ENCODE data around the gene CCSER2. TPM values are rescaled to one million over a fixed set of nuclear protein-coding genes. Genes with fewer than 3 reads are reported as not detected.
"Not testable (repeated sequence)": the region's sequence is repeated elsewhere in the genome, so short reads cannot be mapped to it uniquely, and the experiment has no call there.

Gene CCSER2
- total RNA-seq, 2 donors from 2014 or later, result 119 to 131 TPM

DNA sequence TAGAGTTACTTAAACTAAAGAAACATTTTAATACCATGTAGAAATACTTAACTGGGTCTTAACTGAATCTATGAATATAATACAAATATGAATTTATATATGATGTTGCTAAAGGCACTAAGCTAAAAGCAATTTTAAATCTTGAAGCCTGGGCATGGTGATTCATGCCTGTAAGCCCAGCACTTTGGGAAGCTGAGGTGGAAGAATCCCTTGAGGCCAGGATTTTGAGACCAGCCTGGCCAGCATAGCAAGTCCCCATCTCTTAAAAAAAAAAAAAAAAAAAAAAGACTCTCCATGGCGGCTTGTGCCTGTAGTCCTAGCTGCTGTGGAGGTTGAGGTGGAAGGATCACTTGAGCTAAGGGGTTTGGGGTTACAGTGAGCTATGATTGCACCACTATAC lies 95.3 kb downstream of the CCSER2 start:
- DNase-seq (no peak), ATAC-seq (no peak)
- intact Hi-C loops (cut with DNase I), result no loop called here

DNA sequence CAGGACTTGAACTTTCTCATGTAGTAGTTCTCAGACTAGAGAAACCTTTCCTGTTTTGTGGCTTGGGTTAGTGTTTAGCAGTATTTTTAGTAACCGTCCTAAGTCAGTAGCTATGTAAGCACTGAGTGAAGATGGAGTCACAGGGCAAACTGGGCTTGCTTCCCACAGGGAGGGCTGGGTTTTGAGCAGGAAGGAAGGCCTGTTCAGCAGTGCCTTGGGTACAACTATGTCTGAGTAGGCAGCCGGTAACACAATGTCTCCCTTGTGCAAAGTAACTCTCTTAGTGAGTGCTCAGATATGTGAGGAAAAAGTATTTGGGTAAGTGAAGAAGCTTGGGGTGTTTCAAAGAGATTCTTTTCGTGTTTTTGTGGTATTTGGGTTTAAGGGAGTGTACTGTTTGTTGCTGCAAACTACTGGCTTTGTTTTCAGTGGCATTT lies 96.4 kb downstream of the CCSER2 start:
- intact Hi-C loops (cut with DNase I), result no loop called here
- peak; percentile 99 to 100 for ATAC-seq
- DNase-seq, result peak; percentile 88

DNA sequence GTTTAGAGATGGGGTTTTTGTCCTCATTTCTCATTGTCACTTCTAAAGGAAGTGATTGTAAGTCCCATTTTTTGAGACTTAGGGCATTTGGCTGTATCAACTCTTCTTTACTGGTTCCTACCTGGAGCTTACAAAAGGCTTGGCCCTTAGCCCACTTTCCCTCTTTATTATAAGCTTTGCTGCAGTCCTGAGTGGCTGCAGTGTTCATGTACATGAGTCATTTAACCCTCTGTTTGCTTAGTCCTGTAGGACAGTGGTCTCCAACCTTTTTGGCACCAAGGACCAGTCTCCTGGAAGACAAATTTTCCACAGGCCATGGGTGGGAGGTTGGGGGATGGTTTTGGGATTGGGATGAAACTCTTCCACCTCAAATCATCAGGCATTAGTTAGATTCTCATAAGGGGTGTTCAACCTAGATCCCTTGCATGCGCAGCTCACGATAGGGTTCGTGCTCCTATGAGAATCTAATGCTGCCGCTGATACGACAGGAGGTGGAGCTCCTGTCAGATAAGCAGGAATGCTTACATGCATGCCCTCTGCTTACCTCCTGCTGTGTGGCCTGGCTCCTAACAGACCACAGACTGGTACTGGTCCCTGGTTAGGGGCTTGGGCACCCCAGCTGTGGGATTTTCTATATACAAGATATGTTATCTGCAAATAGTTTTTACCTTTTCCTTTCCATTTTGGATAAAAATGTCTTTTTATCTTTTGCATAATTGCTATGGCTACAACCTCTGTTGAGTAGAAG lies 99.7 kb downstream of the CCSER2 start:
- ATAC-seq (peak in 1 of 2 donors; percentile 27), DNase-seq (no peak)
- intact Hi-C loops (cut with DNase I), result no loop called here

DNA sequence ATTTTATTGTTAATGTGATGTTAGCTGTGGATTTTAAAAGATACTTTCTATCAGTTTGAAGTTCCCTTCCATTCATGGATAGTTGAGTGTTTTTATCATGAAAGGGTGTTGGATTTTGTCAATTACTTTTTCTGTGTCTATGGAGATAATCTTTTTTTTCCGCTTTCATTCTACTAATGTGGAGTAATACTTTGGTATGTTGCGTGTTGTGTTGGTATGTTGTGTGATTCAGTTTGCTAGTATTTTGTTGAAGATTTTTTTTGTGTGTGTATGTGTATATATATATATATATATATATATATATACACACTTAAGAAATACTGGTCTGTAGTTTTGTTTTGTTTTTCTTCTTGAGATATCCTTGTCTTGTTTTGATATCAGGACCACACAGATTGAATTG lies 100.3 kb downstream of the CCSER2 start:
- ATAC-seq (no peak), DNase-seq (no peak)
- intact Hi-C loops (cut with DNase I), result no loop called here

DNA sequence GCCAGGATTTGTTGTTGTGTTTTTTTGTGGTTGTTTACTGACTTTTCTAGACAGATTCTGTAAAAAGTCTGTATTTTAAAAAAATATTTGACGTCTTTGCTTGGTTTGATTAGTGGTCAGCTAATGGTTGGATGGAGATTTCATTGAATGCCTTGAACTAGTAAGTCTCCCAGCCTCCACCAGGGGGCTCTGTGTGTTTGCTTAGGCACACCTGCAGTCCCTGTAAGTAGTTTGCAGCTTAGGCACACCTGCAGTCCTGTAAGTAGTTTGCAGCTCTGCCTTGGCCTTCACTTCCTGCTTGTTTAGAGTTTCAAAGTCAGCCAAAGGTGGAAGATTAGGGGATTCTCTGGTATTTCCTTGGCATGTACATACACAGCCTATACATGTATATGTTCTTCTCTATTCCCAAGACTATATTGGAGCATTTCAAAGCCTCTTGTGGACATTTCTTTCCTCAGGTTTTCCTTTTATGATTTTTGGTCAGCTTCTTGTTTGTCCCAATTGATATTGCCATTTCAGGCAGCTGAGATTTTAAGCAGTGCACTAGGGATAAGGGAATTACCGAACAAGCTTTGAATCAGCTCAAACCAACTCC lies 101.6 kb downstream of the CCSER2 start:
- ATAC-seq (peak in 1 of 2 donors; percentile 47), DNase-seq (peak; percentile 42)
- intact Hi-C loops (cut with DNase I), result no loop called here

DNA sequence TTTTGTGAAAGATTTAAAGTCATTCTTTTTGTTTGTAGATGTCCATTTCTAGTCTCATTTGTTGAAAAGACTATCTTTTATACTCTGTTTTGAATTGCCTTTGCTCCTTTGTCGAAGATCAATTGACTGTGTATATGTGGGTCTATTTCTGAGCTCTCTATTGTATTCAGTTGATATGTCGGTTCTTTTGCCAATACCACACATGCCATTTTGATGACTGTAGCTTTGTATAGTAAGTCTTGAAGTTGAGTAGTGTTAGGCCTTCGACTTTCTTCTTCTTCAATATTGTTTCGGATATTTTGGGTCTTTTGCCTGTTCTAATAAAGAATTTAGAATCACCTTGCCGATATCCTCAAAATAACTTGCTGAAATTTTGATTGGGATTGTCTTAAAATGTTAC lies 104.5 kb downstream of the CCSER2 start:
- DNase-seq, result no peak
- intact Hi-C loops (cut with DNase I), result no loop called here
- no peak for ATAC-seq

DNA sequence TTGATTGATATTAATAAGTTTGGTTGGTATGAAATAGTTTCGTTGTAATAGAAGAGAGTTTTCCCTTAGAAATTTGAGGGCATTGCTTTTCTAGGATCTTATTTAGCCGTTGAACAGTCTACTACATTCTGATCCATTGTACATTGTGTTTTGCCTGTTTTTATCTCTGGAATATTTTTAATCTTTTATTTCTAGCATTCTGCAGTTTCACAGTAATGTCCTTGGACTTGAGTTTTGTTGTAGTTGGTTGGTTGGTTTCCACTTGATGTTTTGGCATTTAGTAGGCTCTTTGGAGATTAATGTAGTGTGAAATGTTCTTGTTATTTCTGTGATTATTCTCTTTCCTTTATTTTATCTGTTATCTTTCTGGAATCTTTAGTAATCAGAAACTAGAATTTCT lies 112.4 kb downstream of the CCSER2 start:
- DNase-seq, result no peak
- no peak for ATAC-seq
- intact Hi-C loops (cut with DNase I), result no loop called here

DNA sequence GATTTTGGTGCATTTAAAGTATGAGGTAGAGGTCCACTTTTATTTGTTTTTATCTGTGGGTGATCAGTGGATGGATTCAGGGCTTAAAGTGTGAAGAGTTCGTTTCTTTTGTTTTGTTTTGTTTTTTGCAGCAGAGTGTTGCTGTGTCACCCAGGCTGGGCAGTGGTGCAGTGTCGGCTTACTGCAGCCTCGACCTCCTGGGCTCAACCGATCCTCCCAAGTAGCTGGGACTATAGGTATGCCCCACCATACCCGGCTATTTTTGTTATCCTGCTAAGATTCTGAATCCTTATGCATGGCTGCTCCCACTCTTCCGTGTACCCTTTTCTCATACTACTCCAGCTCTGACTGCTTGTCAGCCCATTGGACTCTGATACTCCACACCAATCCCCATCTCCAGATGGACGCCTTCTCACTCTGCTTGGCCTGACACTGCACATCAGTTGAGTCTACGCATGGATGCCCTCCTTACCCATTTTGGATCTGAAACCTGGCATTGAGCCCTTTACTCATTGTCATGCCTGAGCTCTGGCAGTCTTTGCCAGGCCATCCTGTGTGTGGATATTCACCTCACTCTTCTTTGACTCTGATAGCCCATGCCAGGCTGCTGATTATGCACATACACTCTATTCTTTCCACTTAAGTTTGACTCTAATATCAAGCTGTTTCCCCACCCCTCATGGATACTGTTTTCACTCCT lies 119.5 kb downstream of the CCSER2 start:
- intact Hi-C loops (cut with DNase I), result no loop called here
- no peak for DNase-seq
- peak; percentile 44 to 84 for ATAC-seq

DNA sequence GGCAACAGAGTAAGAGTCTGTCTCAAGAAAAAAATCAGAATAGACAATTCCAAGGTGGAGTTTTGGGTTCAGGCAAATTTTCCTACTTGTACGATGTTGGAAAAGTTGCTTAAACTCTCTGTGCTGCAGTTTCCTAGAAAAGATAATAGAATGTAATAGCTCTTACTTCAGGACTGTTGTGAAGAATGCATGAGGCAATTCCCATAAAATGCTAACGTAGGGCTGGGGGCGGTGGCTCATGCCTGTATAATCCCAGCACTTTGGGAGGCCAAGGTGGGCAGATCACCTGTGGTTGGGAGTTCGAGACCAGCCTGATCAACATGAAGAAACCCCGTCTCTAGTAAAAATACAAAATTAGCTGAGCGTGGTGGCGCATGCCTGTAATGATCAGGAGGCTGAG lies 121.0 kb downstream of the CCSER2 start:
- intact Hi-C loops (cut with DNase I); DNase-seq; ATAC-seq: not testable (repeated sequence)

DNA sequence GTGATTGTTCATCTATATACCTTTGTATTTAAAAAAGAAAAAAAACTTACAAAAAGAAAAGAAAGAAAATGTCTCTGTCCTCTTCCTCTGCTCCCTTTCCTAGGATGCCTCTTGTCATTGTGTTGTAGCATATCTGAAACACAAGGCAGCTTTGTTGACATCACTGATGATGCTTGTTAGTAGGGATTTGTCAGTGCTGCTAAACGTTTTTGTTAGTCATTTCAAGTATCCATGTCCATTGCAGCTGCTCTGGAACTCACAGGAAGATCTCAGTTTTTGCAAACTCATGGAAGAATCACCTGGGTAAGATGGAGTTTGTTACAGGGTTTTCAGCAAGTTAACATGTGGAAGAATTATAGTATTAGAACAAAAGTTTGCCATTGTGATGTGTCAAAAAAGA lies 123.6 kb downstream of the CCSER2 start:
- intact Hi-C loops (cut with DNase I), result no loop called here
- DNase-seq (no peak), ATAC-seq (no peak)

DNA sequence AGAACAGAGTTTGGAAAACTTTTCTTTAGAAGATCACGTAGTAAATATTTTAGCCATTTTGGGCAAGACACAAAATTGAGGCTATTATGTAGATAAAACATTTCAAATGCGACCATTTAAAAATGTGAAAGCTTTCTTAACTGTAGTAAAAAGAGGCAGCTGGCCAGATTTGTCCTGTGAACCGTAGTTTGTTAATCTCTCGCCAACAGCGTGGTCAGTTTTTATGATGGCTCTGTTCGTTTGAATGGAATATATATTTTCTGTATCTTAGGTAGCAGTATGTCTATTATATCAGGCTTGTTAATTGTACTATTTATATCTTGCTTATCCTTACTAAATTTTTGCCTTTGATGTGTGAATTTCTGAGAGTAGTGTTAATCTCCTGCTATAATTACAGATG lies 124.9 kb downstream of the CCSER2 start:
- intact Hi-C loops (cut with DNase I), result no loop called here
- DNase-seq, result no peak
- no peak for ATAC-seq

DNA sequence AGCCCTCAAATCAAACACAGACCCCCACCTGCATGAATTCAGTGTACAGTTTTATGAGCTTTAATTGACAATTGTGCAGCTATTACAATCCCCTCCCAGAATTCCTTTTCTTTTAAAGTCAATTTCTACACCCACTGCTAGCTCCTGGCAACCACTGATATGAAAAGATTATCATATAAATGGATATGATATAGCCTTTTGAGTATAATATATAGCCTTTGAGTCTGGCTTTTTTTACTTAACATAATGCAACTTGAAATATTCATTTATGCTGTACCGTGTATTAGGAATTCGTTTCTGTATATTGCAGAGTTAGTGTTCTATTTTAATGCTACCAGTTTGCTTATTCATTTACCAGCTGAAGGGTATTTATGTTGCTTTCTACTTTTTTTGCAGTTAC lies 127.7 kb downstream of the CCSER2 start:
- DNase-seq (no peak), ATAC-seq (no peak)
- intact Hi-C loops (cut with DNase I), result no loop called here

DNA sequence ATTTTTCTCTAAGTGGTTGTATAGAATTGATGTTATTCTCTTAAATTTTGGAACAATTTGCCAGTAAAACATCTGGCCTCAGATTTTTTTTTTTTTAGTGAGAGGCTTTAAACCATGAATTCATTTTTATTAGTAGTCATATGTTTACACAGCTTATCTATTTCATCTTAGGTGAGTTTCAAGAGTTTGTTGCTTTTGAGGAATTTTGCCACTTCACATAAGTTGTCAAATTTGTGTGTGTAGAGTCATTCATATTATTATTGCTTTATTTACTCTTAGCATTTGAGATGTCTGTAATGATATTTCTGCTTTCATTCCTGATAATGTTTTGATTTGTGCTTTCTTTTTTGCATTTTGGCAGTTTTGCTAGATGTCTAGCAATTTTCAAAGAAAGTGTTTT lies 132.1 kb downstream of the CCSER2 start:
- intact Hi-C loops (cut with DNase I), result no loop called here
- no peak for ATAC-seq
- no peak for DNase-seq

DNA sequence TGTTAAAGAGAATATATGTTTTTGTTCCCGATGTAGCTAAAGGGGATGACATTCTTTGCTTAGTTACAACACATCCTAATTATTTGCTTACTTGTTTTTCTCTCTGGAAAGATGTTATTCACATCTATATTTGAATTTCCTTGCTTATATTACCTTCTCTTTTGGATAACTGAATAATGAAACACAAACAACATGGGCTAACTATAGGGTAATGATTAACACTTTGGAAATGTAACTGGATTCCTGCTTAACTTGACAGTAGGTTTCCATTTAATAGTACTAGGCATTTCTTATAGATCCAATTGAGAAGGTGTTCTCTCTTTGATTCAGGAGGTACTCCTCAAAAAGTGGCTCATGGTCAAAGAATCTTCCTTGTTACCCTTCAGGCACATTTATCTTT lies 141.1 kb downstream of the CCSER2 start:
- no peak for ATAC-seq
- DNase-seq, result no peak
- intact Hi-C loops (cut with DNase I), result no loop called here

DNA sequence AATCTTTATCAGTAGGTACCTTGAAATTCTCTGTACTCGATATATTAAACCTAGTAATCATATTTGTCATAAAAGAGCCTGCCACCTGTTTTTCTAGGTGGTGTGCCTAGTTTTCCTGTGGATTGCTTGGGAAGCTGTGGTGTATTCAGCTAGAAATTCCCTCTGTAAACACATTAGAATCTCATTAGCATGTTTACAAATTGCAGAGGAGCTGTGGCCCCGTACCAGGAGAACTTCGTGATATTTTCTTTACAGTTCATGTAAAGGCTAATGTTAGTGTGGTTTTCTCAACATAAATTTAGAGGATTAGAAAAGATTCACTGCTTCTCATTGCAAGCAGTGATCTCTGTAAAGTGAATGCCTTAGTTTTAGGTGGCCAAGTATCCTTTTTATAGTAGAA lies 144.7 kb downstream of the CCSER2 start:
- no peak for ATAC-seq
- DNase-seq, result no peak
- intact Hi-C loops (cut with DNase I), result no loop called here

DNA sequence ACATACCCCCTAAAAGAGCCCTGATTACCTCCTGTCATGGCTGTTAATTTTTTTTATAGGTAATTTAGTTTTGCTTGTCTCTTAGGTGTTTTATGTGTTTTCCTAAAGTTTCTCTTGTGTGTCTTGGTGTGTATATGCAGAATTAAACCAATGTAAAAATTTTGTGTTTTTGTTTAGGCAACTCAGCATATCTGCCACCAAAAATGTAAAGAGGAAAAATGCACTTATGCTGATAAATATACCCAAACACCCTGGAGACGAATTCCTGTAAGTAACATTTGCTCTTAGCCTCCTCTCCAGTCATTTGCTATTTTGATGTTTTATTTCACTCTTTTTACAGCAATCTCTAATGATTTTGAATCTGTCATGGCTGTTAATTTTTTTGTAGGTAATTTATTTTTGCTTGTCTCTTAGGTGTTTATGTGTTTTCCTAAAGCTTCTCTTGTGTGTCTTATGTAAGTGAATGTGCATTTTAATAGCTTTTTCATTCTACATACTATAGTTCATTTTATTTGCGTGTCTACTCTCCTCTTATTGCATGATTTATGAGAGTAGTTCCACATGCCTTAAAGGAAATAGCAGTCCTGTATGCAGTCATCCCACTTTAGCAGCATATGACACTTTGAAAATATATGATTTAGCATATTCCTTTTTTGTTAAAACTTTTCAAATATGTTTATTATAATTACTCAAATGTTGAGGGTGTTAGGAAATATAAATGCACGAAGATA lies 149.2 kb downstream of the CCSER2 start:
- no peak for DNase-seq
- intact Hi-C loops (cut with DNase I), result no loop called here
- no peak for ATAC-seq

DNA sequence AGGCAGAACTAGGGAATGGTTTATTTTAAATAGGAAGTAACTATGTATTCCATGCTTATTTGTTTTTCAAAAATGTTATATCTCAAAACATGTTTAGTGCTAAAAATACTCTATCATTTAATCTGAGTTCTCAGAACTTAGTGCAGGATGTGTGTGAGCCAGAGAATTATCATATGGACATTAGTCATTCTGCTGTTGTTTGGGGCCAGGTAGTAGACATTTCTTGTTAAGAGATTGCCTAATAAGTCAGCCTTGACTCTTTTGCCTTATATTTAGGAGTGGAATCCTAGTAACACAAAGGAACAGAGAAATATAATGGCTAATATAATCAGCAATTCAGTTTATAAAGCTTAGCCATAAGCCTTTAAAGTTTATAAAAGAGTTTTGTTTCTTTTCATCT lies 149.8 kb downstream of the CCSER2 start:
- intact Hi-C loops (cut with DNase I), result no loop called here
- no peak for DNase-seq
- no peak for ATAC-seq

DNA sequence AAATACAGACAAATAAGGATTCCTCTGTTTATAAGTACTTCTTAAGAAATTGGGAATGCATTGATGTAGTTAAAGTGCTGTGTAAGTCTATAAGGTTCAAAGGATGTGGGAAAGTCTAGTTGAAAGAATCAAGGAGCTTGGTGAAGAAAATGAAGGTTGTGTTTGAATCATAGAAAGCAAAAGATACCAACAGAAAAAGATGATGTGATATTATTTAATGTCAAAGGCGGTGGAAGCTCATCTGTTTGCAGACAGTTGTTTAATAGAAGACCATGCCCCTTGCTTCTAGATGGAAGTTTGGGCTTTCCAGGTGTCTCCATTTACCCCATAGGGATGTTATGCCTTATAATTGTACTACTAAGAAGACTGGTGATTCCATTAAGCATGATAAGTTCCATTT lies 150.3 kb downstream of the CCSER2 start:
- intact Hi-C loops (cut with DNase I), result no loop called here
- DNase-seq (no peak), ATAC-seq (no peak)

DNA sequence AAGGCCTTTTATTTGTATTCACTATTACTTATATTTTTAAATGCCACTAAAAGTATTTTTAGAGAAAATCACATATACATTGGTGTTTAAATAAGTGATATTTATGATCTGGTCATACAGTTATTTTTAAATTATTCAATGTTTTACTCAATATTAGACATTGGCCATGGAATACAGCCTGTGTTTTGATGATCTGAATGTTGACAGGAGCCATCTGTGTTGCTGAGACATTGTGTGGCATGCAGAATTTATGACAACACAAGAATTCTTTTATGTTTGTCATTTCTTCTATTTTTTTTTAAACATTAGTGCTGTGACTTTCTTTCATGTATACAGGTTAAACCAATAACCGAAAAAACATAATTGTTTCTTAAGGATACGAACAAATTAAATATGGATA lies 156.2 kb downstream of the CCSER2 start:
- DNase-seq (no peak), ATAC-seq (no peak)

DNA sequence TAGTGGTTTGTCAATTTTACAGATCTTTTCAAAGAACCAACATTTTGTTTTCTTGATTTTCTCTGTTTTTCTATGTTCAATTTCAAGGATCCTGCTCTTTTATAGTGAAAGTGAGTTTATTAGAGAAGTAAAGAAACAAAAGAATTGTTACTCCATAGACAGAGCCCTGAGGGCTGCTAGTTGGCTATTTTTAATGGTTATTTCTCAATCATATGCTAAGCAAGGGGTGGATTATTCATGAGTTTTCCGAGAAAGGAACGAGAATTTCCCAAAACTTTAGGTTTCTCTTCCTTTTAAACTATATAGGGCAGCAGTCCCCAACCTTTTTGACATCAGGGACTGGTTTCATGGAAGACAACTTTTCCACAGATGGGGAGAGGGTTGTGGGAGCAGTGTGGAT lies 165.0 kb downstream of the CCSER2 start:
- intact Hi-C loops (cut with DNase I), result no loop called here
- no peak for DNase-seq
- no peak for ATAC-seq

More for the DNA sequence above, 156.2 kb downstream of the CCSER2 start:
- intact Hi-C loops (cut with DNase I), result no loop called here

Data from left cardiac atrium (tissue), 4 donors.